HG03139 (cell line): Measurements from ENCODE around the gene RAD51C.
"Not testable (repeated sequence)": the region's sequence is repeated elsewhere in the genome, so short reads cannot be mapped to it uniquely, and the experiment has no call there.

Experiments used
- ATAC-seq: cut with Tn5 transposase; IDR thresholded peaks from one replicate; pipeline ENCODE4 v1.9.1; 2021; ENCODE audit not compliant: unreplicated experiment

RAD51C gene

DNA sequence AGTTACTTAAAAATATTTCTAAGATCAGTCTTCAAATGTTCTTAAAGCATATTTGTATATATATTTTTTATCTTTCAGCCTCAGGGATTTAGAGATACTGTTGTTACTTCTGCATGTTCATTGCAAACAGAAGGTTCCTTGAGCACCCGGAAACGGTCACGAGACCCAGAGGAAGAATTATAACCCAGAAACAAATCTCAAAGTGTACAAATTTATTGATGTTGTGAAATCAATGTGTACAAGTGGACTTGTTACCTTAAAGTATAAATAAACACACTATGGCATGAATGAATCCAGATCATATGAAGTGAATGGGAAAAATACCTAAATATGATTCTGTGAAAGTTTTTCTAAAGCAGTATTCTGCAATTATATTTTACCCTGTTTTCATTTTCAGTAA lies 41.6 kb downstream of the RAD51C start:
- no peak for ATAC-seq

DNA sequence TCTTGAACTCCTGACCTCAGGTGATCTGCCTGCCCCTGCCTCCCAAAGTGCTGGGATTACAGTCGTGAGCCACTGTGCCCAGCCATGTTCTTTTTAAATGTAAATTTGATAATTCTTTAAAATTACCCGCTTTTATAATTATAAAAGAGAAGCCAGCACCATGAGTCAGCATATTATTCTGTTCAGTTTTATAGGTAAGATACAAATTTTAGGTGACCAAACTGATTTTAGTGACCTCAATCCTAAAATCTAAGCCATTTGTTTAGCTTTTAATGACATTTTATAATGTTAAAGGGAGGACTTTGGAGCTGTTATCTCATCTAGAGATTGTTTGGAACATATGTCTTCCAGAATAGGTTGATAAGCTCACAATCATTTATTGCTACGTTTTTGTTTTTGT lies 42.4 kb downstream of the RAD51C start:
- no peak for ATAC-seq

DNA sequence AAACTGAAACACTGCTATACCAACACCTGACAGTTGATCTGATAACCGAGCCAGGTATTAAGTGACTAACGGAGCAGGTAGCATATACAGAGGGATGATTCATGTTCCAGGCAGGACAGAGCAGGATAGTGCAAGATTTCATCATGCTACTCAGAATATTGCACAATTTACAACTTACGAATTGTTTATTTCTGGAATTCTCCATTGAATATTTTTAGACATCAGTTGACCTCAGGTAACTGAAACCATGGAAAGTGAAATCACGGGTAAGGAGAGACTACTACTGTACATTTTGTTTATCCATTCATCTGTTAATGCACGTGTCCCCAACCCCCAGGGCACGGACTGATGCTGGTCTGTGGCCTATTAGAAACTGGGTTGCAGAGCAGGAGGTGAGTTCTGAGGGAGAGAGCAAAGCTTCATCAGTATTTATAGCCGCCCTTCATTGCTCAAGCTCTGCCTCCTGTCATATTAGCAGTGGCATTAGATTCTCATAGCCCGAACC lies 48.8 kb downstream of the RAD51C start:
- ATAC-seq, result no peak

DNA sequence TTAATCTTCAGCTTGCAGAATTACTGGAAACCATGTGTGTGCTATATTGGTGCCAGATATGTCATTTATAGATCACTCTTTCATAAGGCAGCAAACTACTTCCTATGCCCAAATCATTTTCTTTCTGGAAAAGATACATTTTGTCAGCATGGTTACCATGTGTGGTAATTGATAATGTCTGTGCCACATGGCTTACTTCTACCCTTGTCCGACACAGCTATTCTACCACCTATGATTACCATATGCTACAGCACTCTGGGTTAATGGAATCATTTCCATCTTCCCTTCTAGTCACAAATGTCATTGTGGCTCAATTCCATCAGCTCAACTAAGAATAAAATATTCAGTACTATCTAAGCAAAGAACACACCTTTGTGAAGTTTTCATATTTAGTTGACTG lies 55.3 kb downstream of the RAD51C start:
- ATAC-seq, result no peak

DNA sequence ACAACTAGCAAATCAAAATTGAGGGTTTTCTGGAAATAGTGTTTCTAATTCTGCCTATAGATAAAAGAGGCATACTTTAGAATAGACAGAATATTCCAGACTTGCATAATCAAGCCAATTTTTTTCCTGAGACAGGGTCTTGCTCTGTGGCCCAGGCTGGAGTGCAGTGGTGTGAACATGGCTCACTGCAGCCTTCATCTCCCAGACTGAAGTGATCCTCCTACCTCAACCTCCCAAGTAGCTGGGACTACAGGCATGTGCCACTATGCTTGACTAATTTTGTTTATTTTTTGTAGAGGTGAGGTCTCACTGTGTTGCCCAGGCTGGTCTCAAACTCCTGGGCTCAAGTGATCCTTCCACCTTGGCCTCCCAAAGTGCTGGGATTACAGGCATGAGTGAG lies 57.2 kb downstream of the RAD51C start:
- ATAC-seq, result not testable (repeated sequence)

DNA sequence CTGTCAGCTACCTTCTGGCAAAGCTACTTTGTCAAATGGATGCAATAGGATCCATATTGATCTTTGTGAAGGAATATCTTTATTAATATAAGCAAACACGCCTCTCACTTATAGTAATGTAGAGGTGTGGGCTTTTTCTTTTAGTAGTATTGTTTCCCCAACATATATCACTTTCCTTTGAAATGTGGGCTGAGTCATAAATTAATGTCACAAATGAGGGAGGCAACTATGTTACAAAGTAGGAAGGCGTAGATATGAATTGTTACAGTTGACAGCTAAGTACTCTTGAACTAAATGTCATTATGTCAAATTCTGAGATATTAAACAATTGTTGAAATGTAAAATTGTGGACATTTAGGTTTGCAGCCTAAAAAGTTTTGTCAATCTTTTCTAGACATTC lies 60.6 kb downstream of the RAD51C start:
- ATAC-seq, result no peak

DNA sequence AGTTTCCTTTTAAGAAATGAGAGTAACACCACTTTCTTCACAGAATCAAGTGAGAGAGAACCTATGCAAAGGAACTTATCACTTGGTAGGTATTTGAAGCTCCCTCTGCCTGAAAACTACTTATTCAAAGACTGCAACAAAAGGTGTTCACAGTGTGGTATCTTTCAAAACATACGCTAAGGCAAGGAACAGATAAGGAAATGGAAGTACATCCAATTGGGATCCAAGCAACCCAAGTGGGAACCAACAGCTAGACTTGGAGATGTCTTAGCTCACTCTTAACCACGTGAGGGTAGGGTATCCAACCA lies 62.8 kb downstream of the RAD51C start:
- no peak for ATAC-seq

DNA sequence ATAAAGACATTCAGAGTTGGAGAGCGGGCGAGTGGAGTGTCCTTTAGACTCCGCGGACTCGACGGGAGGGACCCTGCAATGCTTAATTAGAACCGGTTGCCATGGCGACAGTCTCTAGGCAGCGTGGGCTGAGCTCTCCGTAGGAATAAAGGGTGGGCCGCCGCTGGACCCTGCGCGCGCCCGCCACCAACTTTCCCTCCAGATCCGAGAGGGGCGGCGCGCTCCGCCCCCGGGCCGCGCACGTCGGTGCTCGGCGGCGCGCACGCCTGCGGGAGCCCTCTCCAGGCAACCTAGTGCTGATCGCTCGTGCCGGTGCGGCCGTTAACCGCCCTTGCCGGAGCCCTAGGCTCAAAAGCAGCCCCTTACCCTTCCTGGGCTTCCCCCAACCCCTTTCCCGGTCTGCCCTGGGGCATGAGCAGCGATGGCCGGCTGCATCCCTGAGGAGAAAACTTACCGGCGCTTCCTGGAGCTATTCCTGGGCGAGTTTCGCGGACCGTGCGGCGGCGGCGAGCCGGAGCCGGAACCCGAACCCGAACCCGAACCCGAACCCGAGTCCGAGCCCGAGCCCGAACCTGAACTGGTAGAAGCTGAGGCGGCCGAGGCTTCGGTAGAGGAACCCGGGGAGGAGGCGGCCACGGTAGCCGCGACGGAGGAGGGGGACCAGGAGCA lies 63.3 kb downstream of the RAD51C start, which contains the start of gene PPM1E:
Gene PPM1E (plus strand): TSS at position 278 of the 669 bp plus-strand sequence.
- ATAC-seq, result no peak

DNA sequence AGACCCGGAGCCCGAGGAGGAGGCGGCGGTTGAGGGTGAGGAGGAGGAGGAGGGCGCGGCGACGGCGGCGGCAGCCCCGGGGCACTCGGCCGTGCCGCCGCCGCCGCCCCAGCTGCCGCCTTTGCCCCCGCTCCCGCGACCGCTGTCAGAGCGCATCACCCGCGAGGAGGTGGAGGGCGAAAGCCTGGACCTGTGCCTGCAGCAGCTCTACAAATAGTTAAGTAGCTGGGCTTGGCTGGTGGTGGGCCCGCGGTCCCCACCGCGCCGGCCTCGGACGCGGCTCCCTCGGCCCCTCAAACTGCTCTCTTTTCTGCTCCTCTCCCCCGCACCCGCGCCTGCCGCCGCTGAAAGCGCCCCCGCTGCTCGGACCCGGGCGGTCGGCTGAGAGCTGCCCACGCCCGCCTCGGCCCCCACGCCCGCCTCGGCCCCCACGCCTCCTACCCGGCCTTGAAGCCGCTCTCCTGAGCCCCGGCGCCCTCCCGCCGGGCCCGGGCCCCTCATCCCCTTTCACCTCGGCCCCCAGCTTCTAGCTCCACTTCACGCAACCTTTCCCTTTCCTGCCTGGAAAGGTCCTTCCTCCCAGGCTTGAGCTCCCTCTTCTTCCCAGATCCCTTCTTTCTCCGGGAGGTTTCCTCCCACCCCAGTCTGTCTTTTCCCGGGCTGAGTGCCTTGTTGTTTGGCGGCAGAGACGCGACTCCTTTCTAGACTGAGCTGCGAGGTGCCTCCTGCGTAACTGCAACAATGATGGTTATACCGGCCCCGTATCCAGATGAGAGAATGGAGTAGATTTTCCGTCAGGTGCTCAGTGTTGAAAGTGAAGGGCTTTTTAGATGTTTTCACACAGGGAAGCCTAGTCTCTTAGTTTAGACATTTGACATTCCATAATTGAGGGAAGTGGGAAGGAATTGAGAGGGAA lies 64.1 kb downstream of the RAD51C start:
- ATAC-seq, result no peak

DNA sequence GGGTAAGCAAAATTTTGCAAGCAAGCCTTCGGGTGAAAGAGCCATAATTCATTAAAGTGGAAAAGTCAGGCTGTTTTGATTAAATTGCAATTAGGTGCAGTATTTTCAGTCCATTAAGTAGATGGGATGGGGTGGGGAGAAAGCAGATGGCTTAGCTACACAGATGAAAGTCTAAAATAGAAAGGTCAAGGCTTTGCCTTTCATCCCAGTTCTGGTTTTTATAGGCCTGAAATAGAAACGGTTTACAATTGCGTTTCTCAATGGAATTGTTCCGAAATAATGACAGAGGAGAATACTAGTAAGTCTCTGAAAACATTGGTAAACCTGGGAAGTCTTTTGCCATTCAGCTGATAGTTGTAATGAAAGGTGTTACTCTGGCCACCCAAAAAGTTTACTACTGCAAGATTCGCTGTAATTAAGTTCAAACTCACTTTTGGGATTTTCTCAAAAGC lies 64.8 kb downstream of the RAD51C start:
- no peak for ATAC-seq

DNA sequence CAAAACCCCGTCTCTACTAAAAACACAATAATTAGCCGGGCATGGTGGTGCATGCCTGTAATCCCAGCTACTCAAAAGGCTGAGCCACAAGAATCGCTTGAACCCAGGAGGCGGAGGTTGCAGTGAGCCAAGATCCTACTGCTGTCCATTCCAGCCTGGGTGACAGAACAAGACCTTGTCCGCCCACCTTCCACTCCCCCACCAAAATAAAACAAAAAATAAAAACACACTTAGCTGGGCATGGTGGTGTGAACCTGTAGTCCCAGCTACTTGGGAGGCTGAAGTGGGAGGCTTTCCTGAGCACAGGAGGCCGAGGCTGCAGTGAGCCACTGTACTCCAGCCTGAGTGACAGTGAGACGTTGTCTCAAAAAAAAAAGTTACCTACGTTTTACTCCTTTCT lies 66.5 kb downstream of the RAD51C start:
- no peak for ATAC-seq

DNA sequence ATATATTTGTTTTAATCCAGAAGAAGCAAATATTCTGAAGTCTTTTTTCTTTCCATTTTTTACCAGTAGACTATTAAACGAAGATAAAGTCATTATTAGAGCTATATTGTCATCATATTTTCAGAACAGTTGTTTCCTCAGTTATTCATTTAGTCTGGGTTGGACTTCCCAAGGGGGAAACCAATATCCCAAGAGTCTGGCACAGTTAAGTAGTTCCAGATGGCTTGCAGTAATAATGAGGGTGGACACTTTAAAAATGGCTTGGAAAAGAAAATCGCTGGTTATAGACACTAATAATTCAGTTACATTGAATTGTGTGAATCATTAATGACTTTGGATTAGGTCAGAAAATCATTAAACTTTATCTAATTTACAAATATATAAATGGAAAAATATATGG lies 67.1 kb downstream of the RAD51C start:
- no peak for ATAC-seq

DNA sequence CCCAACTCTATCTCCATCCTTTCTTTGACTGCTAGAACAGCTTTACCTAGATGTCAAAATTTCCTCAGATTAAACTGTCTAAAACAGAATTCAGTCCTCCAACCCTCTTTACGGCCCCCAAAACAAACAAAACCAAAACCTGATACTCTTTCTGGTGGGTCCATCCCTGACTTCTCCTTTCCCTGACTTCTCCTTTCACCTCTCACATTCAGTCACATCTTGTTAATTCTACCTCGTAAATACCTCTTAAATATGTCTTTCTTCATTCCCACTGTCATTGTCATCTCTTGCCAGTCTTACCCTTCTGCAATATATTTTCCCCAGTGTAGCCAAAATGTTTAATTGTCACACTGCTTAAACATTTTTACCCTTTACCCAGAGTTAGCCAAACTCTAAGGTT lies 67.8 kb downstream of the RAD51C start:
- no peak for ATAC-seq

DNA sequence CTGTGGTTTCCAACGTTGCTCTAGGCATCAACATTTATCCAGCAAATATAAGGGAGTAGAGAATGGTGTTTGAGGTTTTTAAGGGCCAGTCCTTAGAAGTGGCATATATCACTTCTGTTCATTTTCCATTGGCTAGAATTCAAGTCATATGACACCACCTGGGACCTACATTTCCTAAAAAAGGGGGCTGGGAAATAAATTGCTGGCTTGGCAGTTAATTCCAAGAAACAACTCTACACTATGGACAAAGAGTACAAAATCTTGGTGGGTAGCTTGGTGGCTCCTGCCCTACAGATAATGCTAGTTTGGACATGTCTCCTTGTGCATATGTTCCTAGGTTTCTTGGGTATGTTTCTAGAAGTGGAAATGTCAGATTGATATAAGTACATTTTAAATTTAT lies 70.9 kb downstream of the RAD51C start:
- no peak for ATAC-seq

DNA sequence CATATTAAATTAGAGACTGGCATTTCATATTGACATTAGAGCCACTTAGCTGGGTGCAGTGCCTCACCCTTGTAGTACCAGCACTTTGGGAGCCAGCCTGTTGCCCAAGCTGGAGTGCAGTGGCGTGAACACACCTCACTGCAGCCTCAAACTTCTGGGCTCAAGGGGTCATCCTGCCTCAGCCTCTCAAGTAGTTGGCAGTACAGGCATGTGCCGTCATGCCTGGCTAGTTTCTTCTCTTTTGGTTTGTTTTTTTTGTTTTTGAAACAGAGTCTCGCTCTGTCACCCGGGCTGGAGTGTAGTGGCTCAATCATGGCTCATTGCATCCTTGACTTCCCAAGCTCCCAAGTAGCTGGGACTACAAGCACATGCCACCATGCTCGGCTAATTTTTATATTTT lies 72.0 kb downstream of the RAD51C start:
- no peak for ATAC-seq

DNA sequence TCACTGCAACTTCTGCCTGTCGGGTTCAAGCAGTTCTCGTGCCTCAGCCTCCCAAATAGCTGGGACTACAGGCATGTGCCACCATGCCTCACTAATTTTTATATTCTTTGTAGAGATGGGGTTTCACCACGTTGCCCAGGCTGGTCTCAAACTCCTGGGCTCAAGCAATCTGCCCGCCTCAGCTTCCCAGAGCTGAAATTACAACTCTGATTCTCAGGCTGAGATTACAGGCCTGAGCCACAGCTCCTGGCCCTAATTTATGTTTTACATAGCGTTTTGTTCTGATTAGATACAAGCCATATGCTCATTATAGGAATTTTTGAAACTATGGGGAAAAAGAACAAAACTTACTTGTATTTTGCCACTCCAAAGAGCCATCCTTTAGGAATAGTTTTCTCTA lies 86.1 kb downstream of the RAD51C start:
- not testable (repeated sequence) for ATAC-seq

DNA sequence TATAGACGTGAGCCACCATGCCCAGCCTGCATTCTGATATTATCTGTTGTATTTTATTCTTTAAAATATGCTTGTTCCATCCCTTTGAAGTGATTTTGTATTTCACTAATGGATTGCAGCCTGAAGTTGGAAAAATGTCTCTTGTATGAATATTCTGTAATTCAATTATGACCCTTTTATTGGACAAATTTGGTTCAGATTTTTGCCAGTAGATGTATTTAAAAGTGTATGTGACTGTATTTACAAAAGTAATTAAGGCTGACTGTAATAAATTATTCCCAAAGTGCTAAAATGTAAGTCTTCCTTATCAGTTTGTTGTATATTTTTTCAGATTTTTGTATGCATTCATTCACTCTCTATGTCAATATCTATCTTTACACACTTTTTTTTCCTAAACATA lies 87.0 kb downstream of the RAD51C start:
- no peak for ATAC-seq

DNA sequence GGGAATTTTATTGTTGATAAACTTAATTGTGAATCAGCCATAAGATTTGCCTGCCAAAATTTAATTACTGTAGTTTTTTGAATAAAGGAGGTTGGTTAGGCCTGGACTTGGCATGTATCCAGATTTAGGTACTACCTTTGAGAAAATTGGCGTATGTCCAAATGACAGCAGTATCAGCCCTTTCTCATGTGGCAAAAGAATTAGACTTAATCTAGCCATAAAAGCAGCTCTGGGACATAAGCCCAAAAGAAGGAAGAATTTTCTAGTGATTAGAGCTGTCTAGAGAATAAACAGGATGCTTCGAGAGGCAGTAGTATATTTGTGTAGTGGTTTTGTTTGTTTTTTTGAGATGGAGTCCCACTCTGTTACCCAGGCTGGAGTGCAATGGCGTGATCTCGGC lies 91.0 kb downstream of the RAD51C start:
- ATAC-seq, result no peak

DNA sequence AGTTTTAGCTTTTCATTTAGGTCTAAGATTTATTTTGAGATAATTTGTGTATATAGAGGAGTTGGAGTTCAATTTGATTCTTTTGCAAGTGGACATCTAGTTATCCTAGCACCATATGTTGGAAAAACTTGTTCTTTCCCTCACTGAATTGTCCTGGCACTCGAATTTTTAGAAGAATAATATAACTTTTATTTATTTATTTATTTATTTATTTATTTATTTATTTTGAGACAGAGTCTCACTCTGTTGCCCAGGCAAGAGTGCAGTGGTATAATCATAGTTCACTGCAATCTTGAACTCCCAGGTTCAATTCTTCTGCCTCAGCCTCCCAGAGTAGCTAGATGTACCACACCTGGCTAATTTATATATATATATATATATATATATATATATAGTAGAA lies 92.7 kb downstream of the RAD51C start:
- ATAC-seq, result no peak
